Ishikawa (cell line): ENCODE data around the gene SLC52A3.

Experiments used
- CEBPB ChIP-seq: IDR thresholded peaks from 2 replicates; pipeline ENCODE4 v1.6.1; 2012
- CREB1 ChIP-seq: IDR thresholded peaks from 2 replicates; pipeline ENCODE4 v1.6.1; 2012; ENCODE audit warnings: low read depth
- EGR1 ChIP-seq: IDR thresholded peaks from 2 replicates; pipeline ENCODE4 v1.6.1; 2012
- EP300 ChIP-seq: IDR thresholded peaks from 2 replicates; pipeline ENCODE4 v1.6.1; 2012; ENCODE audit warnings: borderline replicate concordance
- FOXM1 ChIP-seq: IDR thresholded peaks from 2 replicates; pipeline ENCODE4 v1.6.1; 2012; ENCODE audit warnings: low read depth, borderline replicate concordance
- MAX ChIP-seq: IDR thresholded peaks from 2 replicates; pipeline ENCODE4 v1.6.1; 2012
- RAD21 ChIP-seq: IDR thresholded peaks from 2 replicates; pipeline ENCODE4 v1.6.1; 2012; ENCODE audit warnings: low read depth
- REST ChIP-seq: IDR thresholded peaks from 2 replicates; pipeline ENCODE4 v1.6.1; 2012; ENCODE audit warnings: low read depth, mild to moderate bottlenecking
- TAF1 ChIP-seq: IDR thresholded peaks from 2 replicates; pipeline ENCODE4 v1.6.1; 2012; ENCODE audit warnings: low read depth, mild to moderate bottlenecking
- TEAD4 ChIP-seq: IDR thresholded peaks from 2 replicates; pipeline ENCODE4 v1.6.1; 2012
- USF1 ChIP-seq: IDR thresholded peaks from 2 replicates; pipeline ENCODE4 v1.6.1; 2012
- YY1 ChIP-seq: IDR thresholded peaks from 2 replicates; pipeline ENCODE4 v1.6.1; 2012; ENCODE audit warnings: low read depth
- ZBTB7A ChIP-seq: IDR thresholded peaks from 2 replicates; pipeline ENCODE4 v1.6.1; 2012; ENCODE audit warnings: low read depth

GRCh38 chr20:739736-740135, 28.6 kb downstream of the SLC52A3 start:
- TF ChIP-seq EP300 (no peak), CEBPB (no peak), TEAD4 (no peak), MAX (no peak), YY1 (no peak), CREB1 (no peak), REST (no peak), EGR1 (no peak), FOXM1 (no peak), TAF1 (no peak), RAD21 (no peak), ZBTB7A (no peak), USF1 (no peak)
